Coronary artery (tissue), 2 donors: Measurements from ENCODE around the gene SNW1.
A peak's percentile ranks its signal among the peaks of the same experiment; 100 is the strongest.

Experiments
- DNase-seq: peaks from one replicate; pipeline ENCODE4 v3.0.0-alpha.2; 2017; ENCODE audit warnings: low spot score
- H3K27ac ChIP-seq, 2 donors: fragments of 200-600 bp; sonication (generic); one replicate each; pipeline ENCODE4 v1.5.1; 2016 to 2019
- H3K4me3 ChIP-seq: fragments of 200-600 bp; sonication (generic); 2 replicates; pipeline ENCODE4 v1.5.1; 2016; ENCODE audit warnings: mild to moderate bottlenecking, moderate library complexity
- TF ChIP-seq, protein P1 (sequence below): fragments of 200-600 bp; sonication (generic); IDR thresholded peaks from one replicate; pipeline ENCODE4 v1.5.1; 2019; ENCODE audit warnings: antibody characterized with exemption

The SNW1 gene

GRCh38 chr14:77710364-77710763 lies 50.6 kb downstream of the SNW1 start:
- Histone ChIP-seq H3K4me3 (no peak overlapping the region), H3K27ac (no peak overlapping the region)
- DNase-seq: no peak
- TF ChIP-seq, protein P1, sequence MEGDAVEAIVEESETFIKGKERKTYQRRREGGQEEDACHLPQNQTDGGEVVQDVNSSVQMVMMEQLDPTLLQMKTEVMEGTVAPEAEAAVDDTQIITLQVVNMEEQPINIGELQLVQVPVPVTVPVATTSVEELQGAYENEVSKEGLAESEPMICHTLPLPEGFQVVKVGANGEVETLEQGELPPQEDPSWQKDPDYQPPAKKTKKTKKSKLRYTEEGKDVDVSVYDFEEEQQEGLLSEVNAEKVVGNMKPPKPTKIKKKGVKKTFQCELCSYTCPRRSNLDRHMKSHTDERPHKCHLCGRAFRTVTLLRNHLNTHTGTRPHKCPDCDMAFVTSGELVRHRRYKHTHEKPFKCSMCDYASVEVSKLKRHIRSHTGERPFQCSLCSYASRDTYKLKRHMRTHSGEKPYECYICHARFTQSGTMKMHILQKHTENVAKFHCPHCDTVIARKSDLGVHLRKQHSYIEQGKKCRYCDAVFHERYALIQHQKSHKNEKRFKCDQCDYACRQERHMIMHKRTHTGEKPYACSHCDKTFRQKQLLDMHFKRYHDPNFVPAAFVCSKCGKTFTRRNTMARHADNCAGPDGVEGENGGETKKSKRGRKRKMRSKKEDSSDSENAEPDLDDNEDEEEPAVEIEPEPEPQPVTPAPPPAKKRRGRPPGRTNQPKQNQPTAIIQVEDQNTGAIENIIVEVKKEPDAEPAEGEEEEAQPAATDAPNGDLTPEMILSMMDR: no peak

DNA sequence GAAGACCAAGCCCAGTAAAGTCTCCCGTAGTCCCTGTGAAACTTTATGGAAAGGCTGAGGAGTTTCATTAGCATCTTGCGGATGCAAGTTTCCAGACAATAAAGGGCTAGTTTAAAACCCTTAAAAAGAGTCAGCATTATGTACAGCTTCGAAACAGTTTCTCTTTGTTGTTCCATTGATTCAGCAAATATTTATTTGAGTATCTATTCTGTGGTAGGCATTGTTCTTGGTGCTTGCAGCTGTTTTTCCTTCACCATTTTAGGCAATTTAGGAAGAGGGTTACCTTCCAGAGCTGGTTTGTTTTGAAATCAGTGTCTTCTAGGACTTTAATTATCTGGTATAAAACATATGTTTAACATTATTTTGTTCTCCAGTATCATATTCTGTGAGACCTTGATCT lies 51.5 kb downstream of the SNW1 start:
- H3K4me3 ChIP-seq: peak overlapping the region; percentile 100
- TF ChIP-seq, protein P1: no peak
- no peak for DNase-seq
- no peak overlapping the region for H3K27ac ChIP-seq

- TF ChIP-seq, protein P1: no peak
- Histone ChIP-seq H3K4me3 (peak overlapping the region; percentile 100), H3K27ac (no peak overlapping the region)
- no peak for DNase-seq
These were observed 52.2 kb downstream of the SNW1 start for GRCh38 chr14:77708749-77709148.

- peak; percentile 86 for DNase-seq
- H3K27ac ChIP-seq: peak within 1 kb of the TSS; percentile 61 to 84
- peak within 1 kb of the TSS; percentile 100 for H3K4me3 ChIP-seq
- TF ChIP-seq, protein P1: no peak
These were observed 53.1 kb downstream of the SNW1 start, which contains the start of the genes ALKBH1 and SLIRP for GRCh38 chr14:77707724-77708408. Gene ALKBH1, minus strand, starts transcription at chr14:77708023. Its CDS starts 19 bp downstream, at chr14:77708004. Gene SLIRP, plus strand, starts transcription at chr14:77708103. Its CDS starts 9 bp downstream, at chr14:77708112.

- Histone ChIP-seq H3K27ac (peak overlapping the region; percentile 61 to 84), H3K4me3 (peak overlapping the region; percentile 100)
- TF ChIP-seq, protein P1: no peak
- no peak for DNase-seq
These were observed 53.6 kb downstream of the SNW1 start for GRCh38 chr14:77707355-77707723.

DNA sequence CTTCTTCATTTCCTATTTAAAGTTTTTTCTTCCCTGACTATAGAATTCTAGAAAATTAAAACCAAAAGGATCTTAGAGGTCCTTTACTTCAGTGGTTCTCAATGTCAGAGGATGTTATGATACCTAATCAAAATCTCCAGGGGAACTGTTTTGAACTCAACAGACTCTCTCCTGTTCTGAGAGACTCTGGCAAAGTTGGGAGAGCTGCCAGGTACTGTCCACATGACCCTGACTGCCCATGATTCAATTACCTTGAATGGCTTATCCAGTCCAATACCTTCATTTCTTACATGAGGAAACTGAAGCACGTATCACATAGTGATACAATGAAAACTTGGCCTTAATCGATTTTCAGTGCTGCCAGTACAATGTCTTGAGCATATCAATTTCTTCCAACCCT lies 69.7 kb downstream of the SNW1 start:
- no peak overlapping the region for H3K4me3 ChIP-seq
- TF ChIP-seq, protein P1: no peak
- H3K27ac ChIP-seq: no peak overlapping the region
- DNase-seq: no peak

GRCh38 chr14:77682158-77682553 lies 78.8 kb downstream of the SNW1 start:
- H3K27ac ChIP-seq: no peak overlapping the region

More at GRCh38 chr14:77682158-77682553, 78.8 kb downstream of the SNW1 start:
- DNase-seq: no peak
- TF ChIP-seq, protein P1: no peak
- no peak overlapping the region for H3K4me3 ChIP-seq
